Activated CD8-positive, alpha-beta memory T cell treated with anti-CD3 and anti-CD28 coated beads, Interleukin-2, amount 10 ng/mL, durations not matched to agents 7 days and 5 days (primary cell): Measurements from ENCODE around the gene DENND5A. TPM values are rescaled to one million over a fixed set of nuclear protein-coding genes. Genes with fewer than 3 reads are reported as not detected.
"Not testable (repeated sequence)": the region's sequence is repeated elsewhere in the genome, so short reads cannot be mapped to it uniquely, and the experiment has no call there.

Experiments used
- ATAC-seq: fragments of 150-1000 bp; cut with Tn5 transposase; one replicate; pipeline ENCODE4 v1.10.0; 2021; ENCODE audit warnings: moderate library complexity
- CTCF ChIA-PET: fragments of 350-600 bp; sonication (Branson Sonifier 250); formaldehyde crosslinking; loops from one replicate; lab custom pipeline; 2021; ENCODE audit warnings: antibody characterized with exemption; lab: Charles Lee
- DNase-seq: peaks from one replicate; pipeline ENCODE4 v3.0.0-alpha.2; 2020
- H3K27ac Mint-ChIP-seq: one replicate; pipeline ENCODE4 v1.8.0; 2021; ENCODE audit warnings: mild to moderate bottlenecking, mixed read lengths
- H3K27me3 Mint-ChIP-seq: one replicate; pipeline ENCODE4 v1.8.0; 2021; ENCODE audit warnings: mixed read lengths
- H3K36me3 Mint-ChIP-seq: one replicate; pipeline ENCODE4 v1.8.0; 2021; ENCODE audit warnings: mild to moderate bottlenecking, mixed read lengths
- H3K4me1 Mint-ChIP-seq: one replicate; pipeline ENCODE4 v1.8.0; 2021; ENCODE audit warnings: mixed read lengths
- H3K4me3 Mint-ChIP-seq: one replicate; pipeline ENCODE4 v1.8.0; 2021; ENCODE audit warnings: mild to moderate bottlenecking, moderate library complexity, mixed read lengths
- H3K9me3 Mint-ChIP-seq: one replicate; pipeline ENCODE4 v1.8.0; 2022; ENCODE audit warnings: low read depth, mixed read lengths
- total RNA-seq, 2 experiments: library from RNA; stranded (reverse); gene quantifications; one replicate each; pipeline ENCODE4 v1.2.3, GENCODE V29; 2021

DENND5A gene
- total RNA-seq, 2 experiments from 2014 or later, result 15.9 to 19.0 TPM

DNA sequence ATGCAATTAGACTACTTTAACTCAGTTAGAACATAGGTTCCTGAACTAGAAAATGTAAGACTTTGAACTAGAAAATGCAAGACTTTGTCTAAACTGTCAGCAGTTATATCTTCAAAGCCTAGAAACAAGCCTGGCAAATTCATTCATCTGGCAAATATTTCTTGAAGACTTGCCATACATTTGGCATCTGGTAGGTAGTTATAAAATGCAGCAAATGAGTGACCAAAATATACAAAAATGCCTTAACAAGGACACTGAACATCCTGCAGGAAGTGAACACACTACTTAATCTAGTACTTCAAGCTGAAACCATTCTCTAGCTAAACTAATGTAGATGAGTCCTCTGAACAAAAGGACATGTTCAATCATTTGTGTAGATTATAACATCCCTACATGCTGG, 89.0 kb downstream of the DENND5A start:
- H3K4me1 Mint-ChIP-seq, result peaks cover 6% of the 10 kb centered on the region
- DNase-seq (no peak), ATAC-seq (no peak)
- no peak overlapping the region for H3K4me3 Mint-ChIP-seq
- CTCF ChIA-PET, result no interaction called here
- H3K36me3 Mint-ChIP-seq, result peaks cover 20% of the 10 kb centered on the region
- H3K27me3 Mint-ChIP-seq, result no peaks in the 10 kb centered on the region
- H3K9me3 Mint-ChIP-seq, result no peaks in the 10 kb centered on the region
- H3K27ac Mint-ChIP-seq, result no peak overlapping the region

GRCh38 chr11:9172389-9172788, 92.8 kb downstream of the DENND5A start:
- H3K27me3 Mint-ChIP-seq, result no peaks in the 10 kb centered on the region

GRCh38 chr11:9170450-9170849, 94.7 kb downstream of the DENND5A start:
- no peaks in the 10 kb centered on the region for H3K9me3 Mint-ChIP-seq
- CTCF ChIA-PET, result interaction anchor here (0.8 to 1.2 kb wide), 3 partner anchors 110 to 365 kb away, joined by 3 to 4 read pairs (median 3); partner anchors contain the start of gene ZNF143
- ATAC-seq (no peak), DNase-seq (no peak)
- no peak overlapping the region for H3K4me3 Mint-ChIP-seq
- no peaks in the 10 kb centered on the region for H3K27me3 Mint-ChIP-seq
- peaks cover 19% of the 10 kb centered on the region for H3K36me3 Mint-ChIP-seq
- H3K27ac Mint-ChIP-seq, result no peak overlapping the region
- peaks cover 13% of the 10 kb centered on the region for H3K4me1 Mint-ChIP-seq

More at GRCh38 chr11:9172389-9172788, 92.8 kb downstream of the DENND5A start:
- no peak for DNase-seq
- CTCF ChIA-PET, result no interaction called here
- H3K9me3 Mint-ChIP-seq, result no peaks in the 10 kb centered on the region
- H3K36me3 Mint-ChIP-seq, result peaks cover 14% of the 10 kb centered on the region
- H3K4me3 Mint-ChIP-seq, result no peak overlapping the region
- no peak overlapping the region for H3K27ac Mint-ChIP-seq
- ATAC-seq, result no peak
- H3K4me1 Mint-ChIP-seq, result peaks cover 14% of the 10 kb centered on the region

- ATAC-seq, result no peak
- H3K27ac Mint-ChIP-seq, result no peak overlapping the region
- H3K36me3 Mint-ChIP-seq, result peaks cover 19% of the 10 kb centered on the region
- no peaks in the 10 kb centered on the region for H3K9me3 Mint-ChIP-seq
- H3K4me1 Mint-ChIP-seq, result peaks cover 13% of the 10 kb centered on the region
- no peak for DNase-seq
- CTCF ChIA-PET, result interaction anchor here (0.7 to 6.4 kb wide), 5 partner anchors 111 to 779 kb away, joined by 3 to 59 read pairs (median 3); partner anchors contain the start of gene ZNF143
- H3K27me3 Mint-ChIP-seq, result no peaks in the 10 kb centered on the region
- no peak overlapping the region for H3K4me3 Mint-ChIP-seq
These were observed 95.4 kb downstream of the DENND5A start for GRCh38 chr11:9169595-9170295.

- H3K36me3 Mint-ChIP-seq, H3K4me1 Mint-ChIP-seq, H3K27ac Mint-ChIP-seq, H3K4me3 Mint-ChIP-seq, DNase-seq, H3K27me3 Mint-ChIP-seq, CTCF ChIA-PET, H3K9me3 Mint-ChIP-seq, ATAC-seq: not testable (repeated sequence)
These were observed 103.2 kb downstream of the DENND5A start for GRCh38 chr11:9161991-9162390.

- no peak overlapping the region for H3K27ac Mint-ChIP-seq
- no peak overlapping the region for H3K4me3 Mint-ChIP-seq
- peaks cover 1% of the 10 kb centered on the region for H3K36me3 Mint-ChIP-seq
- peaks cover 7% of the 10 kb centered on the region for H3K4me1 Mint-ChIP-seq
- ATAC-seq (no peak), DNase-seq (no peak)
- CTCF ChIA-PET, result interaction anchor here (0.6 to 1.7 kb wide), 3 partner anchors 22 to 347 kb away, joined by 3 to 6 read pairs (median 4); no protein-coding TSS in a partner anchor
- H3K27me3 Mint-ChIP-seq, result no peaks in the 10 kb centered on the region
- H3K9me3 Mint-ChIP-seq, result no peaks in the 10 kb centered on the region
These were observed 105.0 kb downstream of the DENND5A start for GRCh38 chr11:9160166-9160565.

DNA sequence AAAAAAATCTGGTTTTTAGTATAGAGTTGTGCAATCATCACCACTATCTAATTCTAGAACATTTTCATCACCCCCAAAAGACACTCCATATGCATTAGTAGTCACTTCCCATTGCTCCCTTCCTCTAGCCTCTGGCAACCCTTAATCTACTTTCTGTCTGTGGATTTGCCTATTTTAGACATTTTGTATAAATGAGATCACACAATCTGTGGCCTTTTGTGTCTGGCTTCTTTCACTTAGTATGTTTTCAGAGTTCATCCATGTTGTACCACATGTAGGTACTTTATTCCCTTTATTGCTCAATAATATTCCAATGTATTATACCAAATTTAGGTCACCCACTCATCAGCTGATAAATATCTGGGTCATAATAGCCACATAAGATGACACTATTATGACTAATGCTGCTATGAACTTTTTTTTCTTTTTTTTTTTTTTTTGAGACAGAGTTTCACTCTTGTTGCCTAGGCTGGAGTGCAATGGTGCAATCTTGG, 106.2 kb downstream of the DENND5A start:
- H3K9me3 Mint-ChIP-seq, result no peaks in the 10 kb centered on the region
- no peak overlapping the region for H3K4me3 Mint-ChIP-seq
- peaks cover 1% of the 10 kb centered on the region for H3K36me3 Mint-ChIP-seq
- ATAC-seq (no peak), DNase-seq (no peak)
- no peaks in the 10 kb centered on the region for H3K27me3 Mint-ChIP-seq
- H3K27ac Mint-ChIP-seq, result no peak overlapping the region
- H3K4me1 Mint-ChIP-seq, result peaks cover 7% of the 10 kb centered on the region
- CTCF ChIA-PET, result no interaction called here

DNA sequence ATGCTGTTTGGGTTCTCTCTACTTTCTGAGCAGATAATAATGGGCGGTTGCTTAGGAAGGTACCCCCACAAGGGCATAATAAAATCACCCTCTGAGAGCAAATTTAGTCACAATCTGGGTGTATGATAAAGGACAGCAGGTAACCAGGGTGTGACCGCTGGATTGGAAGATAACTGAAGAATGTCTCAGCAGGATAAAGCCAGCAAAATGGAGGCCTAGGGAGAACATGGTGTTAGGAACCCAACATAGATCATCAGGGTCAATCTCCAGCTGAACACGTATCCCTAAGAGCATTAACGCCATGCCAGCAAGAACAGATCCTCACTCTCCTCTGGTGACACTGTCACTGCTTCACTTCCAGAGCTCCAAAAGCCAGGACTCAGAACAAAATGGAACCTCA, 109.2 kb downstream of the DENND5A start:
- H3K4me3 Mint-ChIP-seq, result no peak overlapping the region
- no peak overlapping the region for H3K27ac Mint-ChIP-seq
- no peaks in the 10 kb centered on the region for H3K9me3 Mint-ChIP-seq
- no peaks in the 10 kb centered on the region for H3K36me3 Mint-ChIP-seq
- DNase-seq, result no peak
- no peaks in the 10 kb centered on the region for H3K27me3 Mint-ChIP-seq
- ATAC-seq, result no peak
- CTCF ChIA-PET, result interaction anchor here (2.7 kb wide), 1 partner anchor 11 kb away, joined by 13 read pairs; no protein-coding TSS in a partner anchor
- peaks cover 9% of the 10 kb centered on the region for H3K4me1 Mint-ChIP-seq

- CTCF ChIA-PET, result interaction anchor here (1.9 kb wide), 1 partner anchor 11 kb away, joined by 4 read pairs; no protein-coding TSS in a partner anchor
- no peak for DNase-seq
- no peak overlapping the region for H3K4me3 Mint-ChIP-seq
- no peaks in the 10 kb centered on the region for H3K36me3 Mint-ChIP-seq
- no peak for ATAC-seq
- H3K4me1 Mint-ChIP-seq, result peaks cover 5% of the 10 kb centered on the region
- H3K9me3 Mint-ChIP-seq, result no peaks in the 10 kb centered on the region
- H3K27me3 Mint-ChIP-seq, result no peaks in the 10 kb centered on the region
- H3K27ac Mint-ChIP-seq, result no peak overlapping the region
These were observed 111.5 kb downstream of the DENND5A start for GRCh38 chr11:9153651-9154050.

GRCh38 chr11:9151631-9152030, 113.5 kb downstream of the DENND5A start:
- no peak for ATAC-seq
- no peaks in the 10 kb centered on the region for H3K9me3 Mint-ChIP-seq
- no peak for DNase-seq
- no peak overlapping the region for H3K4me3 Mint-ChIP-seq
- H3K27me3 Mint-ChIP-seq, result no peaks in the 10 kb centered on the region
- no peaks in the 10 kb centered on the region for H3K36me3 Mint-ChIP-seq
- no peak overlapping the region for H3K27ac Mint-ChIP-seq
- CTCF ChIA-PET, result interaction anchor here (0.6 to 1.4 kb wide), 2 partner anchors 14 to 212 kb away, joined by 3 to 4 read pairs; no protein-coding TSS in a partner anchor
- peaks cover 5% of the 10 kb centered on the region for H3K4me1 Mint-ChIP-seq

DNA sequence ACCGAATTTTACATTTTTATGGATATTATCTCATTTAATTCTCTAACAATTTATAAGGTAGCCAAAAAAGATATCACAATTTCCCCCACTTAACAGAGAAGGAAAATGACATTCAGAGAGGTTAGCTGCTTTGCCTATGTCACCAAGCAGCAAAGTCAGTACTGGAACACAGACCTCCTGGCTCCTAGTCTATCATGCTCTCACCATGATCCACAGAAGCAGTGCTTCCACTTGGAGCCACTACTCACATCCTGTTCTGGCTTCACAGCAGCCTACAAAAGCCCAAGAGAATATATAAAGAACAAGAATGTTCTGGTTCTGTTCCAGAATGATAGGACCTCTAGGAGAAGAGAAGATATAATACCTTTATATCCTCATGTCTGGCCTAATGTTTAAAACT, 114.2 kb downstream of the DENND5A start:
- DNase-seq (no peak), ATAC-seq (no peak)
- H3K9me3 Mint-ChIP-seq, result no peaks in the 10 kb centered on the region
- no peak overlapping the region for H3K4me3 Mint-ChIP-seq
- H3K27ac Mint-ChIP-seq, result no peak overlapping the region
- CTCF ChIA-PET, result interaction anchor here (1.2 kb wide), 1 partner anchor 13 kb away, joined by 9 read pairs; no protein-coding TSS in a partner anchor
- no peaks in the 10 kb centered on the region for H3K36me3 Mint-ChIP-seq
- H3K4me1 Mint-ChIP-seq, result peaks cover 5% of the 10 kb centered on the region
- H3K27me3 Mint-ChIP-seq, result no peaks in the 10 kb centered on the region

GRCh38 chr11:9150501-9150900, 114.6 kb downstream of the DENND5A start:
- no peaks in the 10 kb centered on the region for H3K9me3 Mint-ChIP-seq

DNA sequence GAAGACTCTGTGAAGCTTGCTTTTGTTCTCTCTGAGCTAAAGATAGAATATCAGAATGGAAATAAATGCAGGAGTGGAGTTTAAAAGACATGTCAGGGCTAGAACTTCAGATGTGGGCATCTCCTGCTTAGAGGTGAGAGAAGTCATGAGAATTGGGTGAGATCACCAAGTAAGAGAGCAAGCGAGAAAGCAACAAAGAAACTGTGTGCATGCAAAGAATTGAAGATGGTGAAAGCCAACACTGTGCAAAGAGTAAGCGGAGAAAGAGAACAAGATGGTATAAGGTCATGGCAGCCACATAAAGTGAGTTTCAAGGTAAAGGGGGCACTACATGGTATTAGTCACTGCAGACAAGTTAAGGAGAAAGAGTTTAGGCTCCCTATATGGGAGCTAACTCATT, 116.4 kb downstream of the DENND5A start:
- ATAC-seq (no peak), DNase-seq (no peak)
- Mint-ChIP-seq H3K36me3 (no peaks in the 10 kb centered on the region), H3K9me3 (no peaks in the 10 kb centered on the region), H3K27me3 (no peaks in the 10 kb centered on the region), H3K4me3 (no peak overlapping the region), H3K4me1 (peaks cover 5% of the 10 kb centered on the region), H3K27ac (no peak overlapping the region)
- CTCF ChIA-PET, result interaction anchor here (1.4 kb wide), 1 partner anchor 11 kb away, joined by 5 read pairs; no protein-coding TSS in a partner anchor

More at GRCh38 chr11:9150501-9150900, 114.6 kb downstream of the DENND5A start:
- no peak overlapping the region for H3K27ac Mint-ChIP-seq
- H3K4me3 Mint-ChIP-seq, result no peak overlapping the region
- ATAC-seq (no peak), DNase-seq (no peak)
- CTCF ChIA-PET, result interaction anchor here (1.2 kb wide), 1 partner anchor 13 kb away, joined by 9 read pairs; no protein-coding TSS in a partner anchor
- peaks cover 5% of the 10 kb centered on the region for H3K4me1 Mint-ChIP-seq
- no peaks in the 10 kb centered on the region for H3K27me3 Mint-ChIP-seq
- no peaks in the 10 kb centered on the region for H3K36me3 Mint-ChIP-seq
